VCaP (cell line): Measurements from ENCODE around the gene USP5.

Experiments used
- H3K27ac ChIP-seq: fragments of 450-650 bp; 2 replicates; pipeline ENCODE4 v1.5.1; 2017
- CTCF ChIP-seq: fragments of 450-650 bp; conservative IDR thresholded peaks from 2 replicates; pipeline ENCODE4 v1.5.1; 2017; ENCODE audit warnings: mild to moderate bottlenecking, moderate library complexity

USP5 gene

GRCh38 chr12:6914246-6914946 lies 62.4 kb downstream of the USP5 start, which contains the start of gene ENO2:
TSS of gene ENO2 (plus strand) at chr12:6914580. CDS start at chr12:6915833, 1,253 bp downstream.
- no peak for TF ChIP-seq CTCF
- H3K27ac ChIP-seq = peak within 1 kb of the TSS; percentile 68

- H3K27ac ChIP-seq = peak overlapping the region; percentile 68
- no peak for TF ChIP-seq CTCF
Measured at GRCh38 chr12:6914947-6915788, 63.2 kb downstream of the USP5 start.

- TF ChIP-seq CTCF = no peak
- H3K27ac ChIP-seq = no peak overlapping the region
Measured at GRCh38 chr12:6915789-6916285, 63.9 kb downstream of the USP5 start.
